Bronchus fibroblast of lung (primary cell): Measurements from ENCODE around the gene CYP19A1. TPM values are rescaled to one million over a fixed set of nuclear protein-coding genes. Genes with fewer than 3 reads are reported as not detected.

Experiments used
- total RNA-seq: library from RNA; depleted of rRNA; stranded (reverse); fragments of >200 nt; gene quantifications from 2 replicates; pipeline ENCODE4 v1.2.3, GENCODE V29; 2015

Gene CYP19A1
- 0.30 TPM in 1 of 2 replicates, not detected in the other for total RNA-seq

GRCh38 chr15:51338496-51338895 lies at the start of gene CYP19A1:
CYP19A1 (minus strand) TSS chr15:51338596; CDS start chr15:51242912, 95,684 bp downstream.

GRCh38 chr15:51341366-51342226 lies 3.2 kb upstream of the CYP19A1 start, which contains the start of gene GLDN:
GLDN (plus strand) TSS chr15:51341655; CDS start chr15:51341685, 30 bp downstream.

Other genes starting within 250 kb of the CYP19A1 start
- gene TNFAIP8L3, start 243.7 kb downstream of the CYP19A1 start, total RNA-seq = 2.1 and 3.2 TPM in 2 replicates
- 0.30 and 0.34 TPM in 2 replicates for gene GLDN, start 3.1 kb upstream of the CYP19A1 start, total RNA-seq